Measurements from ENCODE around the gene PDILT. TPM values are rescaled to one million over a fixed set of nuclear protein-coding genes. Genes with fewer than 3 reads are reported as not detected.
"Not testable (repeated sequence)": the region's sequence is repeated elsewhere in the genome, so short reads cannot be mapped to it uniquely, and the experiment has no call there.

PDILT gene
- polyA plus RNA-seq, 3 donors from 2014 or later = not detected

GRCh38 chr16:20421748-20422147, 17.2 kb upstream of the PDILT start:
- H3K4me1 Mint-ChIP-seq; H3K9me3 Mint-ChIP-seq; H3K36me3 Mint-ChIP-seq; H3K27ac Mint-ChIP-seq; H3K4me3 Mint-ChIP-seq; H3K27me3 Mint-ChIP-seq (ENCODE audit: low read depth in 3 of 3); DNase-seq: not testable (repeated sequence)

GRCh38 chr16:20419093-20419492, 14.6 kb upstream of the PDILT start:
- not testable (repeated sequence) for H3K9me3 Mint-ChIP-seq

GRCh38 chr16:20415541-20415940, 11.0 kb upstream of the PDILT start:
- no peak overlapping the region for H3K27ac Mint-ChIP-seq
- H3K36me3 Mint-ChIP-seq = no peaks in the 10 kb centered on the region
- no peak for DNase-seq
- no peak overlapping the region for H3K4me3 Mint-ChIP-seq
- no peaks in the 10 kb centered on the region for H3K4me1 Mint-ChIP-seq
- H3K9me3 Mint-ChIP-seq = no peaks in the 10 kb centered on the region
- H3K27me3 Mint-ChIP-seq (ENCODE audit: low read depth in 3 of 3) = peaks cover 0 to 6% (median 0%) of the 10 kb centered on the region in 3 donors

More at GRCh38 chr16:20419093-20419492, 14.6 kb upstream of the PDILT start:
- H3K4me3 Mint-ChIP-seq; H3K36me3 Mint-ChIP-seq; H3K27me3 Mint-ChIP-seq (ENCODE audit: low read depth in 3 of 3); H3K4me1 Mint-ChIP-seq; H3K27ac Mint-ChIP-seq; DNase-seq: not testable (repeated sequence)

- Mint-ChIP-seq H3K4me3 (no peak overlapping the region), H3K27me3 (ENCODE audit: low read depth in 3 of 3) (peaks cover 0 to 3% (median 0%) of the 10 kb centered on the region in 3 donors), H3K4me1 (no peaks in the 10 kb centered on the region), H3K27ac (no peak overlapping the region), H3K9me3 (peaks cover 0 to 1% (median 0%) of the 10 kb centered on the region in 6 donors), H3K36me3 (no peaks in the 10 kb centered on the region)
- no peak for DNase-seq
These were observed 6.5 kb upstream of the PDILT start for GRCh38 chr16:20411055-20411454.

- H3K27ac Mint-ChIP-seq = no peak overlapping the region
- H3K4me3 Mint-ChIP-seq = no peak overlapping the region
- H3K36me3 Mint-ChIP-seq = no peaks in the 10 kb centered on the region
- peaks cover 0 to 3% (median 0%) of the 10 kb centered on the region in 3 donors for H3K27me3 Mint-ChIP-seq (ENCODE audit: low read depth in 3 of 3)
- DNase-seq = no peak
- no peaks in the 10 kb centered on the region for H3K4me1 Mint-ChIP-seq
- H3K9me3 Mint-ChIP-seq = peaks cover 0 to 1% (median 0%) of the 10 kb centered on the region in 6 donors
These were observed 5.7 kb upstream of the PDILT start for GRCh38 chr16:20410121-20410723.

- Mint-ChIP-seq H3K9me3 (peaks cover 0 to 1% (median 0%) of the 10 kb centered on the region in 6 donors), H3K36me3 (no peaks in the 10 kb centered on the region), H3K4me1 (no peaks in the 10 kb centered on the region), H3K4me3 (no peak within 1 kb of the TSS), H3K27me3 (ENCODE audit: low read depth in 3 of 3) (peaks cover 0 to 3% (median 0%) of the 10 kb centered on the region in 3 donors), H3K27ac (no peak within 1 kb of the TSS)
- no peak for DNase-seq
These were observed 5.0 kb upstream of the PDILT start, which contains the start of gene ACSM5 for GRCh38 chr16:20409398-20410120. TSS of gene ACSM5 (plus strand) at chr16:20409534. CDS start at chr16:20411485, 1,951 bp downstream.

- no peak for DNase-seq
- H3K27ac Mint-ChIP-seq = no peak overlapping the region
- no peaks in the 10 kb centered on the region for H3K36me3 Mint-ChIP-seq
- no peaks in the 10 kb centered on the region for H3K9me3 Mint-ChIP-seq
- no peak overlapping the region for H3K4me3 Mint-ChIP-seq
- peaks cover 0 to 4% (median 3%) of the 10 kb centered on the region in 3 donors for H3K27me3 Mint-ChIP-seq (ENCODE audit: low read depth in 3 of 3)
- no peaks in the 10 kb centered on the region for H3K4me1 Mint-ChIP-seq
These were observed 1.9 kb downstream of the PDILT start for GRCh38 chr16:20402651-20403050.

- H3K27me3 Mint-ChIP-seq (ENCODE audit: low read depth in 3 of 3) = peaks cover 0 to 4% (median 0%) of the 10 kb centered on the region in 3 donors
- no peak for DNase-seq
- H3K36me3 Mint-ChIP-seq = no peaks in the 10 kb centered on the region
- H3K4me3 Mint-ChIP-seq = no peak overlapping the region
- H3K9me3 Mint-ChIP-seq = no peaks in the 10 kb centered on the region
- no peak overlapping the region for H3K27ac Mint-ChIP-seq
- no peaks in the 10 kb centered on the region for H3K4me1 Mint-ChIP-seq
These were observed 3.0 kb downstream of the PDILT start for GRCh38 chr16:20401475-20402016.

GRCh38 chr16:20401066-20401465, 3.5 kb downstream of the PDILT start:
- no peaks in the 10 kb centered on the region for H3K36me3 Mint-ChIP-seq
- H3K9me3 Mint-ChIP-seq = no peaks in the 10 kb centered on the region
- no peak overlapping the region for H3K27ac Mint-ChIP-seq
- DNase-seq = no peak
- H3K4me3 Mint-ChIP-seq = no peak overlapping the region
- H3K27me3 Mint-ChIP-seq (ENCODE audit: low read depth in 3 of 3) = peaks cover 0 to 6% (median 0%) of the 10 kb centered on the region in 3 donors
- no peaks in the 10 kb centered on the region for H3K4me1 Mint-ChIP-seq

GRCh38 chr16:20399185-20399584, 5.4 kb downstream of the PDILT start:
- no peak for DNase-seq
- H3K27ac Mint-ChIP-seq = no peak overlapping the region
- H3K4me1 Mint-ChIP-seq = no peaks in the 10 kb centered on the region
- H3K9me3 Mint-ChIP-seq = no peaks in the 10 kb centered on the region
- no peaks in the 10 kb centered on the region for H3K36me3 Mint-ChIP-seq
- no peak overlapping the region for H3K4me3 Mint-ChIP-seq
- H3K27me3 Mint-ChIP-seq (ENCODE audit: low read depth in 3 of 3) = peaks cover 0 to 6% (median 0%) of the 10 kb centered on the region in 3 donors

GRCh38 chr16:20398603-20399002, 5.9 kb downstream of the PDILT start:
- Mint-ChIP-seq H3K36me3 (no peaks in the 10 kb centered on the region), H3K4me1 (no peaks in the 10 kb centered on the region), H3K27me3 (ENCODE audit: low read depth in 3 of 3) (peaks cover 0 to 6% (median 0%) of the 10 kb centered on the region in 3 donors), H3K27ac (no peak overlapping the region), H3K9me3 (no peaks in the 10 kb centered on the region), H3K4me3 (no peak overlapping the region)
- no peak for DNase-seq

GRCh38 chr16:20397468-20398074, 7.0 kb downstream of the PDILT start:
- peaks cover 0 to 3% (median 0%) of the 10 kb centered on the region in 3 donors for H3K27me3 Mint-ChIP-seq (ENCODE audit: low read depth in 3 of 3)
- H3K36me3 Mint-ChIP-seq = no peaks in the 10 kb centered on the region
- H3K4me3 Mint-ChIP-seq = no peak overlapping the region
- H3K4me1 Mint-ChIP-seq = no peaks in the 10 kb centered on the region
- no peaks in the 10 kb centered on the region for H3K9me3 Mint-ChIP-seq
- H3K27ac Mint-ChIP-seq = no peak overlapping the region
- DNase-seq = no peak

GRCh38 chr16:20396846-20397467, 7.6 kb downstream of the PDILT start:
- H3K9me3 Mint-ChIP-seq = no peaks in the 10 kb centered on the region
- H3K4me3 Mint-ChIP-seq = no peak overlapping the region
- no peak for DNase-seq
- H3K27ac Mint-ChIP-seq = no peak overlapping the region
- peaks cover 0 to 2% (median 0%) of the 10 kb centered on the region in 3 donors for H3K27me3 Mint-ChIP-seq (ENCODE audit: low read depth in 3 of 3)
- no peaks in the 10 kb centered on the region for H3K4me1 Mint-ChIP-seq
- no peaks in the 10 kb centered on the region for H3K36me3 Mint-ChIP-seq

- H3K36me3 Mint-ChIP-seq = no peaks in the 10 kb centered on the region
- no peak overlapping the region for H3K27ac Mint-ChIP-seq
- DNase-seq = no peak
- no peaks in the 10 kb centered on the region for H3K4me1 Mint-ChIP-seq
- no peaks in the 10 kb centered on the region for H3K9me3 Mint-ChIP-seq
- no peak overlapping the region for H3K4me3 Mint-ChIP-seq
- peaks cover 0 to 2% (median 0%) of the 10 kb centered on the region in 3 donors for H3K27me3 Mint-ChIP-seq (ENCODE audit: low read depth in 3 of 3)
These were observed 8.6 kb downstream of the PDILT start for GRCh38 chr16:20395946-20396345.

Data from immature natural killer cell (primary cell).